HL-60 (cell line): ENCODE measurements around the gene KLHL30.

Experiments
- DNase-seq, 2 experiments: peaks; one replicate each; pipeline ENCODE4 v3.0.0-alpha.2; 2010 to 2020; ENCODE audit warnings: low read depth in 1 of 2, low spot score in 1 of 2
- H3K27ac ChIP-seq: fragments of 250-450 bp; sonication (Bioruptor Pico); replicated peaks from 2 replicates; pipeline ENCODE4 v1.5.1; 2020; ENCODE audit warnings: mild to moderate bottlenecking, moderate library complexity
- H3K27me3 ChIP-seq: fragments of 250-450 bp; sonication (Bioruptor Pico); 2 replicates; pipeline ENCODE4 v1.5.1; 2021; ENCODE audit warnings: mild to moderate bottlenecking, moderate library complexity; ENCODE audit not compliant: insufficient read depth, poor library complexity, severe bottlenecking
- H3K4me3 ChIP-seq: replicated peaks from 2 replicates; pipeline ENCODE4 v1.5.1; 2011; ENCODE audit warnings: mild to moderate bottlenecking, control low read depth, low read length; ENCODE audit not compliant: insufficient read depth
- GABPA ChIP-seq: IDR thresholded peaks from 2 replicates; pipeline ENCODE4 v1.6.1; 2012; ENCODE audit warnings: low read depth
- POLR2AphosphoS5 ChIP-seq: IDR thresholded peaks from 2 replicates; pipeline ENCODE4 v1.6.1; 2012; ENCODE audit warnings: low read depth
- REST ChIP-seq: IDR thresholded peaks from 2 replicates; pipeline ENCODE4 v1.6.1; 2012; ENCODE audit warnings: low read depth; ENCODE audit not compliant: insufficient replicate concordance
- SPI1 ChIP-seq: IDR thresholded peaks from 2 replicates; pipeline ENCODE4 v1.6.1; 2012; ENCODE audit warnings: low read depth, mild to moderate bottlenecking, borderline replicate concordance
- TF ChIP-seq, protein P1 (sequence below): IDR thresholded peaks from one replicate; pipeline ENCODE4 v1.5.1; 2011; ENCODE audit warnings: low read length, control low read depth, inconsistent platforms; ENCODE audit not compliant: insufficient read depth

KLHL30 gene

DNA sequence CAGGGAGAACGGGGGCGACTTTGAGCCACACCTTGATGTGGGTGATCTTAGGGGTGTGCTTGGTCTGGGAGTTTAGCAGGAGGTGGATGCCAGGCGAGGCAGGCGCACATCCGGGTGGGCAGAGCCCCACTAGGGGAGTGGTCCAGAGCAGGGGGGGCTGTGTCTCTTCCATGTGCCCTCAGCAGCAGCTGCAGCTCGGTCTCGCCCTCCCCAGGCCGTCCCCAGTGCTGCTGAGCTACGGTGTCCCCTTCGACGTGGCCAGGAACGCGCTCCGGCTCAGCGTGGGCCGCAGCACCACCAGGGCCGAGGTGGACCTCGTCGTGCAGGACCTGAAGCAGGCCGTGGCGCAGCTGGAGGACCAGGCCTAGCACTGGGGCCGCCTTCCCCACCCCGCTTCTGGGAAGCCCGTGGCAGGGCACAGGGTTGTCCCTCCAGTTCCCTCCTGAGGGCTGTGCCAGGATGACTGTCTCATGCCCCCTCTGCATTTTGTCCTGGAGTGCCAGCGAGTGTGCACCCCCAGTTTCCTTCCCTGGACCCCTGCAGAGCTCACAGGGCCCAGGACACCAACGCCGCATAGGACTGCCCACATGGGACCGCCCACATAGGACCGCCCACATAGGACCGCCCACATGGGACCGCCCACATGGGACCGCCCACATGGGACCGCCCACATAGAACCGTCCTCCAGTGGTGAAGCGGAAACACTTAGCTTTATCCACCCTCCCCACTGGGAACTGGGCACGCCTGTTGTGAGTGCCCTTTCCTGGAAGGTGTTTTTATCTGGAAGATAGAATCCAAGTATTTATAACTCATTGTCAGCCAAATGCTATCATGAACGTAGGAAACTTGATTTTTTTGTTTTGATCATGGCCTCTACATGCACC is 40.2 kb upstream of the KLHL30 start:
- Histone ChIP-seq H3K27ac (no peak overlapping the region), H3K27me3 (no peaks in the 10 kb centered on the region), H3K4me3 (no peak overlapping the region)
- no peak for TF ChIP-seq GABPA
- peak; percentile 60 to 65 for DNase-seq

DNA sequence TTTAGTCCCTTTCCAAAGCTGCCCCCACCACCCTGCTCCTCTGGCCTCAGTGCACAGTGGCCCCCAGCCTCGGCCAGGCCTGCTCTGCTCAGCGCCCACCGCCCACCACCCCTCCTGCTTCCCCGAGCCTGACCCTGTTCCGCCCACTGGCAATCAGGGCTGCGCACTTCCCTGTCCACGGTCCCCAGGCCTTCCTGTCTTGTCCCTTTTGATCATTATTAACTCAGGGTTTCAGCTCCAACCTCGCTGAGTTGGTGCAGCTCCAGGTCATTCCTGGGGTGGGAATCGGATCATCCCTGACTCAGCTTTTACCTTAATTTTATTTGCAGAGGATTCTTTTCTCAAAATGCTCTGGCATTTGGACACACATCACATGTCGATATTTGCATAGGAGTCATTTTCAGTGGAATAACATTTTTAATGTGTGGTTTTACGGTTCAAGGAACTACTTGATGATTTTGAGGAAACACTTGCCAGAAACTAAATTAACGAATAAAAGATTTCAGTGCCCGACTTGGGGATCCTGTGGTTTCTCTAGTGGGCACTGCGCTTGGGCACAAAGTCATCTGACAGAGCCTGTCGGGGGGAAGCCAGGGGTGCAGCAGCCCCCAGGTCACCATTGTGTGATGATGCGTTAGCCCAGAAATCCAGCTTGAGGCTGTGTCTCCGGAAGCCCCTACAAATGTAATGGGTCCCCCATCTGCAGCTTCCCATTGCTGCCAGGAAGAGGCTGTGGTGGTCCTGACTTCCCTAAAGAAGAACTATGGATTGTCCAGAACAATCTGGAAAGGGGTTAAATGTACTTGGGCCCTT is 39.4 kb upstream of the KLHL30 start:
- no peak for DNase-seq
- no peak for TF ChIP-seq REST
- no peak for TF ChIP-seq GABPA
- no peak for TF ChIP-seq POLR2AphosphoS5
- TF ChIP-seq SPI1, result no peak
- TF ChIP-seq, protein P1, sequence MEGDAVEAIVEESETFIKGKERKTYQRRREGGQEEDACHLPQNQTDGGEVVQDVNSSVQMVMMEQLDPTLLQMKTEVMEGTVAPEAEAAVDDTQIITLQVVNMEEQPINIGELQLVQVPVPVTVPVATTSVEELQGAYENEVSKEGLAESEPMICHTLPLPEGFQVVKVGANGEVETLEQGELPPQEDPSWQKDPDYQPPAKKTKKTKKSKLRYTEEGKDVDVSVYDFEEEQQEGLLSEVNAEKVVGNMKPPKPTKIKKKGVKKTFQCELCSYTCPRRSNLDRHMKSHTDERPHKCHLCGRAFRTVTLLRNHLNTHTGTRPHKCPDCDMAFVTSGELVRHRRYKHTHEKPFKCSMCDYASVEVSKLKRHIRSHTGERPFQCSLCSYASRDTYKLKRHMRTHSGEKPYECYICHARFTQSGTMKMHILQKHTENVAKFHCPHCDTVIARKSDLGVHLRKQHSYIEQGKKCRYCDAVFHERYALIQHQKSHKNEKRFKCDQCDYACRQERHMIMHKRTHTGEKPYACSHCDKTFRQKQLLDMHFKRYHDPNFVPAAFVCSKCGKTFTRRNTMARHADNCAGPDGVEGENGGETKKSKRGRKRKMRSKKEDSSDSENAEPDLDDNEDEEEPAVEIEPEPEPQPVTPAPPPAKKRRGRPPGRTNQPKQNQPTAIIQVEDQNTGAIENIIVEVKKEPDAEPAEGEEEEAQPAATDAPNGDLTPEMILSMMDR, result no peak
- H3K4me3 ChIP-seq, result no peak overlapping the region
- H3K27ac ChIP-seq, result no peak overlapping the region
- no peaks in the 10 kb centered on the region for H3K27me3 ChIP-seq

GRCh38 chr2:238099714-238100048 is 38.8 kb upstream of the KLHL30 start:
- Histone ChIP-seq H3K27me3 (no peaks in the 10 kb centered on the region), H3K4me3 (no peak overlapping the region), H3K27ac (no peak overlapping the region)
- DNase-seq, result no peak
- TF ChIP-seq SPI1, result no peak
- TF ChIP-seq GABPA, result no peak
- TF ChIP-seq REST, result no peak
- TF ChIP-seq, protein P1, result no peak
- no peak for TF ChIP-seq POLR2AphosphoS5

GRCh38 chr2:238100049-238100820 is 38.2 kb upstream of the KLHL30 start, which contains the start of gene ESPNL:
TSS of gene ESPNL (plus strand) at chr2:238100340. CDS start at chr2:238100420, 80 bp downstream.
- Histone ChIP-seq H3K4me3 (no peak within 1 kb of the TSS), H3K27ac (no peak within 1 kb of the TSS), H3K27me3 (no peaks in the 10 kb centered on the region)
- no peak for TF ChIP-seq GABPA
- no peak for TF ChIP-seq POLR2AphosphoS5
- no peak for TF ChIP-seq SPI1
- TF ChIP-seq, protein P1, result no peak
- TF ChIP-seq REST, result no peak
- DNase-seq, result no peak
